Caco-2 (cell line): ENCODE results near the gene LMTK3. TPM values are rescaled to one million over a fixed set of nuclear protein-coding genes. Genes with fewer than 3 reads are reported as not detected.

ENCODE experiments used
- BruUV-seq: library from RNA; stranded (reverse); fragments of 400-500 nt; replicated peaks from 2 replicates; lab custom pipeline; 2021; lab: Mats Ljungman, UMichigan
- CTCF ChIA-PET: fragments of 300-600 bp; sonication (Branson Sonifier 250); formaldehyde crosslinking; loops from one replicate; lab custom pipeline; 2022; ENCODE audit warnings: antibody characterized with exemption; lab: Charles Lee
- POLR2A ChIA-PET: fragments of 300-600 bp; sonication (Branson Sonifier 250); formaldehyde crosslinking; loops from one replicate; lab custom pipeline; 2022; ENCODE audit warnings: antibody characterized with exemption; lab: Charles Lee
- DNase-seq, 2 experiments: peaks; one replicate each; pipeline versions ENCODE4 v3.0.0 to v3.0.0-alpha.2; 2020 to 2022
- H3K27me3 ChIP-seq: replicated peaks from 2 replicates; pipeline ENCODE4 v1.6.0; 2011; ENCODE audit warnings: low read length; ENCODE audit not compliant: control insufficient read depth, insufficient read depth
- H3K36me3 ChIP-seq: 2 replicates; pipeline ENCODE4 v1.5.1; 2011; ENCODE audit warnings: low read length; ENCODE audit not compliant: control insufficient read depth, insufficient read depth
- H3K4me1 ChIP-seq: fragments of 250-450 bp; sonication (Bioruptor Pico); 2 replicates; pipeline ENCODE4 v1.5.1; 2020; ENCODE audit warnings: mild to moderate bottlenecking
- H3K4me3 ChIP-seq: 2 replicates; pipeline ENCODE4 v1.5.1; 2011; ENCODE audit warnings: low read depth, mild to moderate bottlenecking, control low read depth, low read length
- H3K9me3 ChIP-seq: fragments of 250-450 bp; sonication (Bioruptor Pico); 2 replicates; pipeline ENCODE4 v1.5.1; 2020; ENCODE audit warnings: mild to moderate bottlenecking, moderate library complexity
- H3K27ac Mint-ChIP-seq: one replicate; pipeline ENCODE4 v1.8.0; 2022; ENCODE audit warnings: mixed read lengths; ENCODE audit not compliant: unreplicated experiment
- H3K27me3 Mint-ChIP-seq: one replicate; pipeline ENCODE4 v1.8.0; 2022; ENCODE audit warnings: mixed read lengths; ENCODE audit not compliant: insufficient read depth, unreplicated experiment
- H3K36me3 Mint-ChIP-seq: one replicate; pipeline ENCODE4 v1.8.0; 2022; ENCODE audit warnings: mild to moderate bottlenecking, mixed read lengths; ENCODE audit not compliant: insufficient read depth, unreplicated experiment
- H3K4me1 Mint-ChIP-seq: one replicate; pipeline ENCODE4 v1.8.0; 2022; ENCODE audit warnings: low read depth, mixed read lengths; ENCODE audit not compliant: unreplicated experiment
- H3K4me3 Mint-ChIP-seq: one replicate; pipeline ENCODE4 v1.8.0; 2022; ENCODE audit warnings: mild to moderate bottlenecking, moderate library complexity, mixed read lengths; ENCODE audit not compliant: unreplicated experiment
- H3K9me3 Mint-ChIP-seq: one replicate; pipeline ENCODE4 v1.8.0; 2022; ENCODE audit warnings: mixed read lengths; ENCODE audit not compliant: unreplicated experiment
- intact Hi-C: fragments of 100-400 bp; cut with micrococcal nuclease; formaldehyde crosslinking; loops from one replicate; pipeline ENCODE4 v1.10.0; 2022; ENCODE audit not compliant: unreplicated experiment
- total RNA-seq: library from RNA; stranded (reverse); gene quantifications from 2 replicates; pipeline ENCODE4 v1.2.3, GENCODE V29; 2022
- TF ChIP-seq, protein P1 (sequence below), 2 experiments: fragments of 200-600 bp in 1 of 2; IDR thresholded peaks; 1 replicate in 1 of 2; 2 replicates in 1 of 2; pipeline versions ENCODE4 v1.5.1 to v1.8.0; 2011 to 2022; ENCODE audit warnings: antibody characterized with exemption in 1 of 2, control low read depth in 1 of 2, inconsistent platforms in 1 of 2, low read depth in 1 of 2, low read length in 1 of 2, mild to moderate bottlenecking in 1 of 2, moderate library complexity in 1 of 2; ENCODE audit not compliant: insufficient read depth in 1 of 2, severe bottlenecking in 1 of 2, unreplicated experiment in 1 of 2

The LMTK3 gene
- total RNA-seq, 1 experiment from 2014 or later = 22.6 TPM

DNA sequence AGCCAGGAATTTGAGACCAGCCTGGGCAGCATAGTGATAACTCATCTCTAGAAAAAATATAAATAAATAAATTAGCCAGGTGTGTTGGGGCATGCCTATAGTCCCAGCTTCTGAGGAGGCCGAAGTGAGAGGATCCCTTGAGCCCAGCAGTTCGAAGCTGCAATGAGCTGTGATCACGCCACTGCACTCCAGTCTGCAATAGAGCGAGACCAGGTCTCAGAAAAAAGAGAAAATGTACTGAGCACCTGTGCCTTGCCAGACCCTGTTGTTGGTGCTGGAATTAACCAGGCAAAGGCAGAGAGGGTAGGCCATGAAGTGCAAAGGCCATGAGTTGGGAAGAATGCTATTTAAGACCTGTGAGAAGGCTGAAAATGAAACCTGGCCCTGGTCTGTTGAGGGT, 39.8 kb downstream of the LMTK3 start:
- no peaks in the 10 kb centered on the region for H3K9me3 Mint-ChIP-seq
- H3K4me3 Mint-ChIP-seq = no peak overlapping the region
- TF ChIP-seq, protein P1, sequence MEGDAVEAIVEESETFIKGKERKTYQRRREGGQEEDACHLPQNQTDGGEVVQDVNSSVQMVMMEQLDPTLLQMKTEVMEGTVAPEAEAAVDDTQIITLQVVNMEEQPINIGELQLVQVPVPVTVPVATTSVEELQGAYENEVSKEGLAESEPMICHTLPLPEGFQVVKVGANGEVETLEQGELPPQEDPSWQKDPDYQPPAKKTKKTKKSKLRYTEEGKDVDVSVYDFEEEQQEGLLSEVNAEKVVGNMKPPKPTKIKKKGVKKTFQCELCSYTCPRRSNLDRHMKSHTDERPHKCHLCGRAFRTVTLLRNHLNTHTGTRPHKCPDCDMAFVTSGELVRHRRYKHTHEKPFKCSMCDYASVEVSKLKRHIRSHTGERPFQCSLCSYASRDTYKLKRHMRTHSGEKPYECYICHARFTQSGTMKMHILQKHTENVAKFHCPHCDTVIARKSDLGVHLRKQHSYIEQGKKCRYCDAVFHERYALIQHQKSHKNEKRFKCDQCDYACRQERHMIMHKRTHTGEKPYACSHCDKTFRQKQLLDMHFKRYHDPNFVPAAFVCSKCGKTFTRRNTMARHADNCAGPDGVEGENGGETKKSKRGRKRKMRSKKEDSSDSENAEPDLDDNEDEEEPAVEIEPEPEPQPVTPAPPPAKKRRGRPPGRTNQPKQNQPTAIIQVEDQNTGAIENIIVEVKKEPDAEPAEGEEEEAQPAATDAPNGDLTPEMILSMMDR (IDR thresholded peaks at IDR 0.05; ENCODE audit: insufficient read depth in 1 of 2, low read depth in 1 of 2, low read length in 1 of 2, severe bottlenecking in 1 of 2, unreplicated experiment in 1 of 2) = no peak
- Histone ChIP-seq H3K9me3 (no peaks in the 10 kb centered on the region), H3K27me3 (no peaks in the 10 kb centered on the region), H3K4me1 (peaks cover 11% of the 10 kb centered on the region; the same call in 1 of the 2 replicates), H3K36me3 (peaks cover 9% of the 10 kb centered on the region), H3K4me3 (no peak overlapping the region)
- peaks cover 13% of the 10 kb centered on the region for H3K4me1 Mint-ChIP-seq
- ChIA-PET POLR2A (no interaction called here), CTCF (no interaction called here)
- DNase-seq = no peak
- H3K36me3 Mint-ChIP-seq = peaks cover 89% of the 10 kb centered on the region
- H3K27me3 Mint-ChIP-seq = no peaks in the 10 kb centered on the region
- H3K27ac Mint-ChIP-seq = peak overlapping the region; percentile 56
- no TSS peak for BruUV-seq
- intact Hi-C loops = no loop called here

DNA sequence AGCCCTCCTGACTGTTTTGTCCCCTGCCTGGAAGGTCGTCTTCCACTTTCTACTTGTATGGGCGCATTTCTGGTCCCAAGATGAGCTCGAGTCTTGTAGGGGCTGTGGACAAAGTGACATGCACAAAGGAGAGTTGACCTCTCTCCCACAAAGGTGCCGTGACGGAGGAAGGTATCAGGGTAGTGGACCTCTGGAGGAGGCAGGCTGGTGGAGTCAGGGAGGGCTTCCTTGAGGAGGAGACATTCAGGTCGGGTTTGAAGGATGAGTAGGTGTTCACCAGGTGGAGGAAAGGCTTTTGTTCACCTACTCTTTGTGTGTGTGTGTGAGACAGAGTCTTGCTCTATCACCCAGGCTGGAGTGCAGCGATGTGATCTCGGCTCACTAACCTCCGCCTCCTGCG, 40.8 kb downstream of the LMTK3 start:
- POLR2A ChIA-PET = interaction anchor here (1.6 to 2.0 kb wide), 2 partner anchors 23 to 25 kb away, joined by 5 to 6 read pairs; partner anchors contain the start of gene GRWD1
- no peak for DNase-seq
- no peaks in the 10 kb centered on the region for H3K9me3 ChIP-seq
- Mint-ChIP-seq H3K27ac (no peak overlapping the region), H3K27me3 (no peaks in the 10 kb centered on the region), H3K4me1 (peaks cover 13% of the 10 kb centered on the region), H3K4me3 (peak overlapping the region; percentile 93), H3K36me3 (peaks cover 87% of the 10 kb centered on the region), H3K9me3 (no peaks in the 10 kb centered on the region)
- peaks cover 9% of the 10 kb centered on the region for H3K36me3 ChIP-seq
- H3K27me3 ChIP-seq = no peaks in the 10 kb centered on the region
- no peak overlapping the region for H3K4me3 ChIP-seq
- no TSS peak for BruUV-seq
- intact Hi-C loops = no loop called here
- peaks cover 11% of the 10 kb centered on the region; the same call in 1 of the 2 replicates for H3K4me1 ChIP-seq
- CTCF ChIA-PET = interaction anchor here (0.6 kb wide), 1 partner anchor 10 kb away, joined by 3 read pairs; no protein-coding TSS in a partner anchor
- TF ChIP-seq, protein P1 (IDR thresholded peaks at IDR 0.05; ENCODE audit: insufficient read depth in 1 of 2, low read depth in 1 of 2, low read length in 1 of 2, severe bottlenecking in 1 of 2, unreplicated experiment in 1 of 2) = no peak

DNA sequence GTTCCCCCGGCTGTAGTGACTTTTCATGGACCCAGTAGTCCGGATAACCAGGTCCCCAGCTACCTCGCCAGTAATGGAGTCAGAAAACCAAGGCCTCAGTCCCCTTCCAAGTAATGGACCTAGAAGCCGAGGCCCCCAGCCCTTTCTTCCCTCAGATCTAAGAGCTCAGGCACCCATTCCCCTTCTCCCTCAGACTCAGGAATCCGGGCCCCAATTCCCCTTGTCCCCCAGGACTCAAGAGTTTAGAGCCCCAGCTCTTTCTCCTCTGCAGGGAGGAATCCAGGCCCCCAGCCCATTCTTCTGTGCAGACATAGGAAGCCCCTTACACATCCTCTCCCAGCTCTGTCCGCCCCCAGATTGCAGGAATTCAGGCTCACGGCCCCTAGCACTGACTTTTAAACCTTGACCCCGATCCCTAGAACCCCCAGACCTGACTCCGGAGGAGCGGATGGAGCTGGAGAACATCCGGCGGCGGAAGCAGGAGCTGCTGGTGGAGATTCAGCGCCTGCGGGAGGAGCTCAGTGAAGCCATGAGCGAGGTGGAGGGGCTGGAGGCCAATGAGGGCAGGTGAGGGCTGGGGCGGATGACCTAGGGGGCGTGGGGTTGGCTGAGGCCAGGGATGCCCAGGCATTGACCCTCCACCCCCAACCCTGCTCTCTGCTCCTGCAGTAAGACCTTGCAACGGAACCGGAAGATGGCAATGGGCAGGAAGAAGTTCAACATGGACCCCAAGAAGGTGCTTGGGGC, 41.5 kb downstream of the LMTK3 start:
- no peak for DNase-seq
- no peaks in the 10 kb centered on the region for H3K27me3 ChIP-seq
- H3K4me1 Mint-ChIP-seq = peaks cover 13% of the 10 kb centered on the region
- peaks cover 11% of the 10 kb centered on the region; the same call in 1 of the 2 replicates for H3K4me1 ChIP-seq
- no peaks in the 10 kb centered on the region for H3K9me3 ChIP-seq
- no TSS peak for BruUV-seq
- no peaks in the 10 kb centered on the region for H3K9me3 Mint-ChIP-seq
- H3K4me3 Mint-ChIP-seq = peak overlapping the region; percentile 93
- TF ChIP-seq, protein P1 (IDR thresholded peaks at IDR 0.05; ENCODE audit: insufficient read depth in 1 of 2, low read depth in 1 of 2, low read length in 1 of 2, severe bottlenecking in 1 of 2, unreplicated experiment in 1 of 2) = no peak
- ChIA-PET POLR2A (interaction anchor here (0.6 to 2.0 kb wide), 5 partner anchors 17 to 164 kb away, joined by 3 to 6 read pairs (median 5); partner anchors contain the start of gene GRWD1), CTCF (interaction anchor here (0.8 to 1.1 kb wide), 3 partner anchors 17 to 114 kb away, joined by 3 to 5 read pairs (median 4); no protein-coding TSS in a partner anchor)
- H3K36me3 ChIP-seq = peaks cover 9% of the 10 kb centered on the region
- peak overlapping the region; percentile 65 for H3K4me3 ChIP-seq
- H3K27me3 Mint-ChIP-seq = no peaks in the 10 kb centered on the region
- intact Hi-C loops = loop anchor here (1.0 to 5.0 kb wide), 2 partner anchors 23 to 78 kb away; partner anchors contain the start of genes GRIN2D and KDELR1
- H3K36me3 Mint-ChIP-seq = peaks cover 80% of the 10 kb centered on the region
- H3K27ac Mint-ChIP-seq = peak overlapping the region; percentile 98
